Activated T-helper 2 cell treated with anti-CD3 and anti-CD28 coated beads, Interferon-gamma antibody, Interleukin-2, Interleukin-4, amounts not matched to agents 10 μg/mL and 5 μg/mL and 100 μg/mL, durations not matched to agents 14 hours and 24 hours and 36 hours (primary cell): ENCODE measurements around the gene DPP7. TPM values are rescaled to one million over a fixed set of nuclear protein-coding genes. Genes with fewer than 3 reads are reported as not detected.
A peak's percentile ranks its signal among the peaks of the same experiment; 100 is the strongest.

Experiments used
- DNase-seq: peaks from one replicate; pipeline ENCODE4 v3.0.0; 2021; ENCODE audit warnings: low spot score
- H3K27ac Mint-ChIP-seq: one replicate; pipeline ENCODE4 v1.8.0; 2021; ENCODE audit warnings: mixed read lengths
- H3K27me3 Mint-ChIP-seq: one replicate; pipeline ENCODE4 v1.8.0; 2021; ENCODE audit warnings: low read depth, mixed read lengths
- H3K36me3 Mint-ChIP-seq: one replicate; pipeline ENCODE4 v1.8.0; 2021; ENCODE audit warnings: low read depth, mixed read lengths
- H3K4me1 Mint-ChIP-seq: one replicate; pipeline ENCODE4 v1.8.0; 2021; ENCODE audit warnings: low read depth, mixed read lengths
- H3K4me3 Mint-ChIP-seq: one replicate; pipeline ENCODE4 v1.8.0; 2021; ENCODE audit warnings: low read depth, mild to moderate bottlenecking, moderate library complexity, mixed read lengths
- H3K9me3 Mint-ChIP-seq: one replicate; pipeline ENCODE4 v1.8.0; 2021; ENCODE audit warnings: mixed read lengths
- intact Hi-C: fragments of 100-400 bp; cut with micrococcal nuclease; formaldehyde crosslinking; loops from one replicate; pipeline ENCODE4 v1.15.1; 2023
- total RNA-seq: library from RNA; stranded (reverse); gene quantifications from 2 replicates; pipeline ENCODE4 v1.2.3, GENCODE V29; 2022

Gene DPP7
- total RNA-seq, 1 donor from 2014 or later = 318 TPM

GRCh38 chr9:137071282-137071681 lies 43.3 kb downstream of the DPP7 start:
- H3K36me3 Mint-ChIP-seq = no peaks in the 10 kb centered on the region
- H3K27ac Mint-ChIP-seq = peak overlapping the region; percentile 72
- peaks cover 18% of the 10 kb centered on the region for H3K4me1 Mint-ChIP-seq
- intact Hi-C loops = no loop called here
- no peaks in the 10 kb centered on the region for H3K9me3 Mint-ChIP-seq
- H3K27me3 Mint-ChIP-seq = no peaks in the 10 kb centered on the region
- no peak for DNase-seq
- H3K4me3 Mint-ChIP-seq = peak overlapping the region; percentile 83

- Mint-ChIP-seq H3K4me3 (peak overlapping the region; percentile 83), H3K27ac (peak overlapping the region; percentile 72), H3K27me3 (no peaks in the 10 kb centered on the region), H3K36me3 (no peaks in the 10 kb centered on the region), H3K9me3 (no peaks in the 10 kb centered on the region), H3K4me1 (peaks cover 18% of the 10 kb centered on the region)
- intact Hi-C loops = loop anchor here (1.0 kb wide), 2 partner anchors 15 to 25 kb away; partner anchors contain the start of genes MAN1B1 and NPDC1
- no peak for DNase-seq
Measured at GRCh38 chr9:137070906-137071275, 43.6 kb downstream of the DPP7 start.

- Mint-ChIP-seq H3K36me3 (no peaks in the 10 kb centered on the region), H3K4me3 (peak within 1 kb of the TSS; percentile 83), H3K9me3 (no peaks in the 10 kb centered on the region)
Measured at GRCh38 chr9:137070201-137070905, 44.2 kb downstream of the DPP7 start, which contains the start of gene SAPCD2. Gene SAPCD2, minus strand, starts transcription at chr9:137070557. Its CDS starts 97 bp downstream, at chr9:137070460.

GRCh38 chr9:137069508-137070091 lies 44.9 kb downstream of the DPP7 start:
- Mint-ChIP-seq H3K27me3 (no peaks in the 10 kb centered on the region), H3K27ac (no peak overlapping the region), H3K4me3 (peak overlapping the region; percentile 70), H3K9me3 (no peaks in the 10 kb centered on the region), H3K36me3 (no peaks in the 10 kb centered on the region), H3K4me1 (peaks cover 18% of the 10 kb centered on the region)
- intact Hi-C loops = loop anchor here (1.0 kb wide), 2 partner anchors 17 to 23 kb away; partner anchors contain the start of genes MAN1B1 and NPDC1
- DNase-seq = no peak

More at GRCh38 chr9:137070201-137070905, 44.2 kb downstream of the DPP7 start, which contains the start of gene SAPCD2:
- DNase-seq = peak; percentile 87
- intact Hi-C loops = loop anchor here (1.0 kb wide), 2 partner anchors 16 to 24 kb away; partner anchors contain the start of genes MAN1B1 and NPDC1
- Mint-ChIP-seq H3K27ac (peak within 1 kb of the TSS; percentile 72), H3K27me3 (no peaks in the 10 kb centered on the region), H3K4me1 (peaks cover 18% of the 10 kb centered on the region)

GRCh38 chr9:137068539-137069507 lies 45.7 kb downstream of the DPP7 start:
- no peak for DNase-seq
- Mint-ChIP-seq H3K27me3 (no peaks in the 10 kb centered on the region), H3K9me3 (no peaks in the 10 kb centered on the region), H3K4me1 (peaks cover 20% of the 10 kb centered on the region), H3K27ac (no peak overlapping the region), H3K4me3 (peak overlapping the region; percentile 70), H3K36me3 (peaks cover 4% of the 10 kb centered on the region)
- intact Hi-C loops = no loop called here

- peaks cover 20% of the 10 kb centered on the region for H3K4me1 Mint-ChIP-seq
- H3K36me3 Mint-ChIP-seq = peaks cover 4% of the 10 kb centered on the region
- peak; percentile 86 for DNase-seq
- no peaks in the 10 kb centered on the region for H3K9me3 Mint-ChIP-seq
- intact Hi-C loops = no loop called here
- H3K27ac Mint-ChIP-seq = peak overlapping the region; percentile 50
- peak overlapping the region; percentile 65 for H3K4me3 Mint-ChIP-seq
- no peaks in the 10 kb centered on the region for H3K27me3 Mint-ChIP-seq
Measured at GRCh38 chr9:137067860-137068538, 46.5 kb downstream of the DPP7 start.

GRCh38 chr9:137066096-137066861 lies 48.3 kb downstream of the DPP7 start:
- intact Hi-C loops = no loop called here
- Mint-ChIP-seq H3K27me3 (no peaks in the 10 kb centered on the region), H3K9me3 (no peaks in the 10 kb centered on the region), H3K4me3 (no peak overlapping the region), H3K36me3 (peaks cover 4% of the 10 kb centered on the region), H3K4me1 (peaks cover 15% of the 10 kb centered on the region), H3K27ac (no peak overlapping the region)
- DNase-seq = no peak

GRCh38 chr9:137065336-137065967 lies 49.1 kb downstream of the DPP7 start:
- intact Hi-C loops = no loop called here
- Mint-ChIP-seq H3K27ac (no peak overlapping the region), H3K9me3 (no peaks in the 10 kb centered on the region), H3K4me1 (peaks cover 10% of the 10 kb centered on the region), H3K4me3 (no peak overlapping the region), H3K36me3 (peaks cover 4% of the 10 kb centered on the region), H3K27me3 (no peaks in the 10 kb centered on the region)
- no peak for DNase-seq

- Mint-ChIP-seq H3K36me3 (peaks cover 4% of the 10 kb centered on the region), H3K9me3 (no peaks in the 10 kb centered on the region), H3K27me3 (no peaks in the 10 kb centered on the region), H3K4me1 (peaks cover 10% of the 10 kb centered on the region), H3K4me3 (no peak overlapping the region), H3K27ac (no peak overlapping the region)
- no peak for DNase-seq
- intact Hi-C loops = loop anchor here (1.0 kb wide), 1 partner anchor 19 kb away; the partner anchor contains the start of gene NPDC1
Measured at GRCh38 chr9:137064880-137065164, 49.7 kb downstream of the DPP7 start.

- intact Hi-C loops = loop anchor here (1.0 kb wide), 1 partner anchor 18 kb away; the partner anchor contains the start of gene NPDC1
- H3K27me3 Mint-ChIP-seq = no peaks in the 10 kb centered on the region
- H3K4me1 Mint-ChIP-seq = peaks cover 10% of the 10 kb centered on the region
- H3K4me3 Mint-ChIP-seq = no peak overlapping the region
- no peak overlapping the region for H3K27ac Mint-ChIP-seq
- DNase-seq = peak; percentile 43
- no peaks in the 10 kb centered on the region for H3K9me3 Mint-ChIP-seq
- peaks cover 4% of the 10 kb centered on the region for H3K36me3 Mint-ChIP-seq
Measured at GRCh38 chr9:137064027-137064879, 50.3 kb downstream of the DPP7 start.
